Smooth muscle cell (in vitro differentiated cells): ENCODE results near the gene PTPRM. TPM values are rescaled to one million over a fixed set of nuclear protein-coding genes. Genes with fewer than 3 reads are reported as not detected.

Experiments
- DNase-seq: peaks from one replicate; lab custom pipeline; 2025; ENCODE audit not compliant: unreplicated experiment; lab: John Stamatoyannopoulos, UW
- H2AFZ ChIP-seq: fragments of 200-600 bp; sonication (generic); 2 replicates; pipeline ENCODE4 v1.6.0; 2016; ENCODE audit warnings: antibody characterized with exemption, low read depth, mild to moderate bottlenecking
- H3F3A ChIP-seq: fragments of 200-600 bp; sonication (generic); 2 replicates; pipeline ENCODE4 v1.6.0; 2017; ENCODE audit warnings: antibody characterized with exemption, low read depth
- H3K27ac ChIP-seq: fragments of 200-600 bp; sonication (generic); 2 replicates; pipeline ENCODE4 v1.5.1; 2016; ENCODE audit warnings: low read depth, mild to moderate bottlenecking
- H3K27me3 ChIP-seq: fragments of 200-600 bp; sonication (generic); 2 replicates; pipeline ENCODE4 v1.6.1; 2016; ENCODE audit warnings: low read depth, mild to moderate bottlenecking
- H3K36me3 ChIP-seq: fragments of 200-600 bp; sonication (generic); 2 replicates; pipeline ENCODE4 v1.5.1; 2016; ENCODE audit warnings: low read depth
- H3K4me1 ChIP-seq: fragments of 200-600 bp; sonication (generic); 2 replicates; pipeline ENCODE4 v1.5.1; 2016; ENCODE audit warnings: low read depth
- H3K4me2 ChIP-seq: fragments of 200-600 bp; sonication (generic); 2 replicates; pipeline ENCODE4 v1.6.0; 2016; ENCODE audit warnings: mild to moderate bottlenecking
- H3K4me3 ChIP-seq: fragments of 200-600 bp; sonication (generic); 2 replicates; pipeline ENCODE4 v1.5.1; 2016; ENCODE audit warnings: mild to moderate bottlenecking
- H3K79me2 ChIP-seq: fragments of 200-600 bp; sonication (generic); 2 replicates; pipeline ENCODE4 v1.6.0; 2016; ENCODE audit warnings: low read depth, mild to moderate bottlenecking
- H3K9ac ChIP-seq: fragments of 200-600 bp; sonication (generic); 2 replicates; pipeline ENCODE4 v1.6.0; 2016; ENCODE audit warnings: low read depth
- H3K9me3 ChIP-seq: fragments of 200-600 bp; sonication (generic); replicated peaks from 2 replicates; pipeline ENCODE4 v1.5.1; 2016; ENCODE audit warnings: low read depth
- H4K20me1 ChIP-seq: fragments of 200-600 bp; sonication (generic); 2 replicates; pipeline ENCODE4 v1.6.0; 2016; ENCODE audit warnings: low read depth
- WGBS: methylation state at CpG from one replicate; pipeline ENCODE4 v1.1.7; 2016; ENCODE audit warnings: low lambda C conversion rate; 5-methylcytosine and 5-hydroxymethylcytosine counted together
- polyA plus RNA-seq: library from polyadenylated mRNA; unstranded; fragments of >200 nt; fragmentation: Nextera tagmentation; extraction: Ambion mirVana; gene quantifications from 2 replicates; pipeline ENCODE4 v1.2.1, GENCODE V29; 2016
- total RNA-seq: library from RNA; depleted of rRNA; stranded (reverse); fragments of >200 nt; gene quantifications from 2 replicates; pipeline ENCODE4 v1.2.3, GENCODE V29; 2014
- TF ChIP-seq, protein P1 (sequence below): fragments of 200-600 bp; sonication (generic); IDR thresholded peaks from 2 replicates; pipeline ENCODE4 v1.5.1; 2017; ENCODE audit warnings: borderline replicate concordance, mild to moderate bottlenecking, antibody characterized with exemption; ENCODE audit not compliant: insufficient read depth, poor library complexity, severe bottlenecking

The PTPRM gene
- total and polyA plus RNA-seq, 2 experiments from 2014 or later, result 57.5 to 115 TPM

GRCh38 chr18:8366656-8367055 lies 799.5 kb downstream of the PTPRM start:
- Histone ChIP-seq H3K27me3 (peaks cover 26% of the 10 kb centered on the region), H3K4me2 (peak overlapping the region; percentile 79), H2AFZ (no peak overlapping the region), H4K20me1 (peaks cover 19% of the 10 kb centered on the region), H3F3A (peaks cover 3% of the 10 kb centered on the region), H3K4me1 (peaks cover 5% of the 10 kb centered on the region), H3K9ac (no peak overlapping the region), H3K27ac (no peak overlapping the region), H3K9me3 (no peaks in the 10 kb centered on the region), H3K4me3 (no peak overlapping the region), H3K36me3 (peaks cover 4% of the 10 kb centered on the region), H3K79me2 (no peaks in the 10 kb centered on the region)
- TF ChIP-seq, protein P1, sequence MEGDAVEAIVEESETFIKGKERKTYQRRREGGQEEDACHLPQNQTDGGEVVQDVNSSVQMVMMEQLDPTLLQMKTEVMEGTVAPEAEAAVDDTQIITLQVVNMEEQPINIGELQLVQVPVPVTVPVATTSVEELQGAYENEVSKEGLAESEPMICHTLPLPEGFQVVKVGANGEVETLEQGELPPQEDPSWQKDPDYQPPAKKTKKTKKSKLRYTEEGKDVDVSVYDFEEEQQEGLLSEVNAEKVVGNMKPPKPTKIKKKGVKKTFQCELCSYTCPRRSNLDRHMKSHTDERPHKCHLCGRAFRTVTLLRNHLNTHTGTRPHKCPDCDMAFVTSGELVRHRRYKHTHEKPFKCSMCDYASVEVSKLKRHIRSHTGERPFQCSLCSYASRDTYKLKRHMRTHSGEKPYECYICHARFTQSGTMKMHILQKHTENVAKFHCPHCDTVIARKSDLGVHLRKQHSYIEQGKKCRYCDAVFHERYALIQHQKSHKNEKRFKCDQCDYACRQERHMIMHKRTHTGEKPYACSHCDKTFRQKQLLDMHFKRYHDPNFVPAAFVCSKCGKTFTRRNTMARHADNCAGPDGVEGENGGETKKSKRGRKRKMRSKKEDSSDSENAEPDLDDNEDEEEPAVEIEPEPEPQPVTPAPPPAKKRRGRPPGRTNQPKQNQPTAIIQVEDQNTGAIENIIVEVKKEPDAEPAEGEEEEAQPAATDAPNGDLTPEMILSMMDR, result no peak
- 73% methylated on average over 16 of the region's 16 CpGs for WGBS
- DNase-seq, result no peak

DNA sequence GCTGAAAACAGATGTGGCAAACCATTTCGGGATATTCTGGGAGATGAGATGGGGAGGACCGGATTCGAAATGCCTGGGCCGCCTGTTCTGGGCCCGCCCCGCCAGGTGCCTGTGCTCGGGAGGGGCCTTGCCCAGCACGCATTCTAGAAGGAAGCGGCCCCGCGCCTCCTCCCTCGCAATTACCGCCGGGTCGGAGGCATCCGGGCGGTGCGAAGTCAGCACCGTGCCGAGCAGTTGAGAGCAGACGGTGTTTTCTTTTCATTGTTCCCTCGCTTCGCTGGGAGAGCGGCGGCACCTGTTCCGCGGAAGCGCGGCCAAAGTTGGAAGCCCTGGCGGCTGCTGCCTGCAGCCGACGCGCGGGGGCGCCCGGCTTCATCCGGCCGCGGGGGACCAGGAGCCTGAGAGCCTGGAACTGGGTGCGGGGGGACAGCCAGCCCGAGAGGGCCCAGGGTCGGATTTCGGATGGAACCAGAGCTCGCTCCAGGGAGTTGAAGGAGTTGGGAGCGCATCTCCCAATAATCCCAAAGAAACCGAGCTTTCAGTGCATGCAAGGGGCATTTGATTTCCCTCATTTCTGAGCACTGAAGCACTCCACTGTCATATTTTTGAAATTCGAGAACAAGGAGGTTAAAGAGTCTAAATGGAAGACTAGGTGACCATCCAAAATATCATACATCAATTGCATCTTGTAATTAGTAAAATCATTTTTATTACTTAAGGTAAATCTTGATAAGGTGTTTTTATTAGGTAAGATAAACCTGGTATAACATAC lies 800.3 kb downstream of the PTPRM start:
- DNase-seq, result no peak

DNA sequence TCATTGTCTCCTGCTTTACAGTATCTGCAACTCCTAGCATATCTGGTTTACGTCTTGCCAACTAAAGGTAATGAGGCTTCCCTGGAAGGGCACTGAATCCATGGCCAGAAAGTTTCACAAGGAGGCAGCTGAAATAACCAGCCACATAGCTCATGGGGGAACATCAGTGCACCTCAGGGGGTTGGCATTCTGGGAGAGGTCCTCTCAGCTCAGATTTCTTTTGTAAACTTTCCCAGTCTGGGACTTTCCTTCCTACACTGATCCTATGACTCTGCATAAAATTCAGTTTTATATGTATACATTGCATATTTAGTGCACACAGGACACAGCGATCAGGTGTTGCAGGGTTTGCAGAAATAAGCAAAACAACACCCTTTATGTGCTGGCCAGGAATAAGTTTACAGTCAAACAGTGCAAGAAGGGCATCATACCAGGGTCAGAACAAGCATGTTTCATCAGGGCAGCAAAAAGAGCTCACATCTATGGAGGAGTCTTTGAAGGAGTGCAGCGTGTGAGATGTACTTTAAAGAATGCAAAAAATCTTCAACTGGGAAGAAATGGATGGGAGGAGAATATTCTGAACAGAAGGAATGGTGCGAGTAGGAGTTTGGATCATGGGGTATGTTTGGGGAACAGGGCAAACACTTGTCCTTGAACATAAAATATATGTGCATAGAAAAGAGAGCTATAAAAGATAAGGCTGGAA lies 801.5 kb downstream of the PTPRM start:
- Histone ChIP-seq H3K79me2 (no peaks in the 10 kb centered on the region), H3K4me1 (peaks cover 5% of the 10 kb centered on the region), H2AFZ (no peak overlapping the region), H4K20me1 (peaks cover 19% of the 10 kb centered on the region), H3K27ac (no peak overlapping the region), H3K9me3 (no peaks in the 10 kb centered on the region), H3K4me2 (no peak overlapping the region), H3K4me3 (no peak overlapping the region), H3K9ac (no peak overlapping the region), H3K27me3 (peaks cover 26% of the 10 kb centered on the region), H3F3A (no peaks in the 10 kb centered on the region), H3K36me3 (peaks cover 4% of the 10 kb centered on the region)
- DNase-seq, result no peak
- 87% methylated on average over 4 of the region's 4 CpGs for WGBS
- TF ChIP-seq, protein P1, result no peak

More for the DNA sequence above, 800.3 kb downstream of the PTPRM start:
- TF ChIP-seq, protein P1, result peak; percentile 37
- Histone ChIP-seq H3F3A (peaks cover 3% of the 10 kb centered on the region), H3K27me3 (peaks cover 26% of the 10 kb centered on the region), H4K20me1 (peaks cover 19% of the 10 kb centered on the region), H3K4me2 (peak overlapping the region; percentile 79), H3K36me3 (peaks cover 4% of the 10 kb centered on the region), H3K9me3 (no peaks in the 10 kb centered on the region), H3K4me3 (peak overlapping the region; percentile 38), H3K9ac (no peak overlapping the region), H3K4me1 (peaks cover 5% of the 10 kb centered on the region), H2AFZ (no peak overlapping the region), H3K27ac (no peak overlapping the region), H3K79me2 (no peaks in the 10 kb centered on the region)
- WGBS, result 10% methylated on average over 47 of the region's 47 CpGs
